Heart left ventricle (tissue), 16 donors: ENCODE data around the gene FOXN3. TPM values are rescaled to one million over a fixed set of nuclear protein-coding genes. Genes with fewer than 3 reads are reported as not detected.

Experiments
- ATAC-seq, 4 donors: fragments of 200-7000 bp; cut with Tn5 transposase; one replicate each; pipeline ENCODE4 v1.9.1; 2020 to 2022; ENCODE audit warnings: moderate library complexity in 4 of 4, mild to moderate bottlenecking in 3 of 4, moderate number of reproducible peaks in 1 of 4
- DNase-seq, 5 donors: peaks; one replicate each; pipeline ENCODE4 v3.0.0-alpha.2; 2020
- H3K27ac ChIP-seq, 12 donors: fragments of 200-600 bp; sonication (generic) in 4 of 12; one replicate each; pipeline versions ENCODE4 v1.5.0 to v1.8.0; 2016 to 2022; ENCODE audit warnings: mild to moderate bottlenecking in 2 of 12
- H3K27me3 ChIP-seq, 9 donors: fragments of 200-600 bp; sonication (generic) in 2 of 9; one replicate each; pipeline versions ENCODE4 v1.5.1 to v1.8.0; 2016 to 2022; ENCODE audit warnings: mild to moderate bottlenecking in 3 of 9
- H3K36me3 ChIP-seq, 9 donors: fragments of 200-600 bp; sonication (generic) in 2 of 9; one replicate each; pipeline versions ENCODE4 v1.5.0 to v1.8.0; 2018 to 2022; ENCODE audit warnings: mild to moderate bottlenecking in 2 of 9
- H3K4me1 ChIP-seq, 12 donors: fragments of 200-600 bp; sonication (generic) in 4 of 12; one replicate each; pipeline versions ENCODE4 v1.5.0 to v1.8.0; 2016 to 2022; ENCODE audit warnings: mild to moderate bottlenecking in 3 of 12
- H3K4me3 ChIP-seq, 12 donors: fragments of 200-600 bp; sonication (generic) in 4 of 12; one replicate each; pipeline versions ENCODE4 v1.5.0 to v1.8.0; 2017 to 2022; ENCODE audit warnings: mild to moderate bottlenecking in 9 of 12, moderate library complexity in 4 of 12
- H3K9me3 ChIP-seq, 12 donors: fragments of 200-600 bp; sonication (generic) in 4 of 12; one replicate each; pipeline versions ENCODE4 v1.5.0 to v1.8.0; 2016 to 2022; ENCODE audit warnings: mild to moderate bottlenecking in 1 of 12
- CTCF ChIP-seq, 12 donors: fragments of 200-600 bp; sonication (generic) in 4 of 12; IDR thresholded peaks; one replicate each; pipeline versions ENCODE4 v1.5.0 to v1.8.0; 2018 to 2022; ENCODE audit warnings: antibody characterized with exemption in 12 of 12, mild to moderate bottlenecking in 5 of 12
- POLR2A ChIP-seq, 2 donors: fragments of 450-650 bp; IDR thresholded peaks; one replicate each; pipeline ENCODE4 v1.6.1; 2017; ENCODE audit warnings: antibody characterized with exemption in 2 of 2, mild to moderate bottlenecking in 2 of 2, moderate library complexity in 2 of 2
- WGBS, 4 donors: extraction: QIAGEN DNeasy Blood & Tissue Kit in 2 of 4; methylation state at CpG; one replicate each; pipeline versions ENCODE4 v1.1.5 to v1.1.7; 2013 to 2018; 5-methylcytosine and 5-hydroxymethylcytosine counted together
- intact Hi-C, 10 donors: fragments of 100-400 bp; cut with DNase I; formaldehyde crosslinking; loops; one replicate each; pipeline versions ENCODE4 v1.11.1 to v1.14.2; 2022
- polyA plus RNA-seq, 2 donors: library from polyadenylated mRNA; stranded (reverse); fragments of 200-250 nt; gene quantifications; one replicate each; pipeline ENCODE4 v1.2.3, GENCODE V29; 2013
- total RNA-seq, 9 donors: library from RNA; depleted of rRNA in 2 of 9; stranded (reverse); fragments of >200 nt in 2 of 9; fragmentation: NEBNext Ultra II Directional in 3 of 9; extraction: Animal tissue kit (Norgen Biotek cat#: 25700) in 3 of 9; gene quantifications; one replicate each; pipeline versions ENCODE4 v1.1.0 to v1.2.4, GENCODE V29; 2016 to 2023
- donor health status: ischemic (EF 13 %, LVEDD 7.1; RV severe dilation, severe dysfunction).
- donor health status: healthy with polysubstance abuse.
- donor health status: DM: no; HTN: yes; CAD: no.
- donor health status: DM: no; HTN: no; CAD: no.
- donor health status: ischemic (EF 25% LVEDD 6.9; RV normal size, moderate dysfunction).
- donor health status: ischemic (EF 25% LVEDD 5.7; RV mildly dilated, moderate dysfunction).
- donor health status: healthy.
- donor health status: DM: yes; HTN: yes; CAD: no.
- donor health status: ischemic (EF 35%, LVEDD 5.7; RV mildly dilated, moderate dysfunction).
- donor health status: nonischemic (EF 11% LVEDD 7.7; RV severe dilation, severe dysfunction).
- donor health status: DM: yes; HTN: yes; CAD: no.
- donor health status: PGD.
- donor health status: ischemic (EF 29% LVEDD 5.4; RV normal size, mild dysfunction).
- donor health status: nonischemic (EF 23%, LVEDD 6.1; RV moderate dilation, normal function).

The FOXN3 gene
- total and polyA plus RNA-seq, 11 donors: 24.4 to 161 (median 111) TPM

GRCh38 chr14:89196545-89196944, 220.5 kb downstream of the FOXN3 start:
- Histone ChIP-seq H3K36me3 (peaks cover 0 to 2% (median 0%) of the 10 kb centered on the region in 9 donors), H3K4me1 (peaks cover 0 to 21% (median 4%) of the 10 kb centered on the region in 12 donors), H3K4me3 (no peak overlapping the region), H3K27ac (no peak overlapping the region), H3K27me3 (no peaks in the 10 kb centered on the region), H3K9me3 (peaks cover 0 to 11% (median 0%) of the 10 kb centered on the region in 12 donors)
- 94 to 98% (median 95%) methylated on average over 3 of the region's 3 CpGs for WGBS, 4 donors
- TF ChIP-seq POLR2A (IDR thresholded peaks at IDR 0.05) (no peak), CTCF (IDR thresholded peaks at IDR 0.05) (no peak)
- DNase-seq (no peak), ATAC-seq (no peak)
- intact Hi-C loops: no loop called here

GRCh38 chr14:89194376-89194775, 222.7 kb downstream of the FOXN3 start:
- H3K4me3 ChIP-seq: no peak overlapping the region
- peaks cover 0 to 19% (median 4%) of the 10 kb centered on the region in 12 donors for H3K4me1 ChIP-seq
- H3K27me3 ChIP-seq: no peaks in the 10 kb centered on the region
- H3K9me3 ChIP-seq: peaks cover 0 to 11% (median 0%) of the 10 kb centered on the region in 12 donors
- ATAC-seq: no peak
- no peak overlapping the region for H3K27ac ChIP-seq
- TF ChIP-seq CTCF (IDR thresholded peaks at IDR 0.05) (no peak), POLR2A (IDR thresholded peaks at IDR 0.05) (no peak)
- no peak for DNase-seq
- WGBS, 4 donors: 14 to 42% (median 29%) methylated on average over 1 of the region's 1 CpG
- intact Hi-C loops: no loop called here
- peaks cover 0 to 13% (median 4%) of the 10 kb centered on the region in 9 donors for H3K36me3 ChIP-seq

GRCh38 chr14:89190765-89191513, 226.1 kb downstream of the FOXN3 start:
- DNase-seq: no peak
- peaks cover 0 to 30% (median 8%) of the 10 kb centered on the region in 9 donors for H3K36me3 ChIP-seq
- no peak for ATAC-seq
- no peak overlapping the region for H3K27ac ChIP-seq
- H3K27me3 ChIP-seq: no peaks in the 10 kb centered on the region
- H3K4me1 ChIP-seq: peaks cover 4 to 28% (median 19%) of the 10 kb centered on the region in 12 donors
- no peak for TF ChIP-seq CTCF (IDR thresholded peaks at IDR 0.05)
- no peak for TF ChIP-seq POLR2A (IDR thresholded peaks at IDR 0.05)
- intact Hi-C loops: no loop called here
- WGBS, 4 donors: 91 to 96% (median 93%) methylated on average over 11 of the region's 11 CpGs
- H3K9me3 ChIP-seq: peaks cover 0 to 11% (median 0%) of the 10 kb centered on the region in 12 donors
- no peak overlapping the region for H3K4me3 ChIP-seq

GRCh38 chr14:89188492-89188891, 228.5 kb downstream of the FOXN3 start:
- intact Hi-C loops: loop anchor here in 5 of 10 donors (5.0 to 10.0 kb wide), 6 partner anchors 64 to 726 kb away; partner anchors contain the start of gene FOXN3 (in 3 of the 5)
- ATAC-seq: no peak

More at GRCh38 chr14:89188492-89188891, 228.5 kb downstream of the FOXN3 start:
- no peak overlapping the region for H3K4me3 ChIP-seq
- peaks cover 0 to 2% (median 0%) of the 10 kb centered on the region in 12 donors for H3K9me3 ChIP-seq
- peaks cover 0 to 30% (median 10%) of the 10 kb centered on the region in 9 donors for H3K36me3 ChIP-seq
- TF ChIP-seq POLR2A (IDR thresholded peaks at IDR 0.05) (no peak), CTCF (IDR thresholded peaks at IDR 0.05) (no peak)
- H3K4me1 ChIP-seq: peaks cover 4 to 47% (median 35%) of the 10 kb centered on the region in 12 donors
- no peaks in the 10 kb centered on the region for H3K27me3 ChIP-seq
- no peak overlapping the region for H3K27ac ChIP-seq
- DNase-seq: no peak
- 91 to 92% (median 92%) methylated on average over 3 of the region's 3 CpGs for WGBS, 4 donors
